KOPT-K1 (cell line): ENCODE data around the gene PCDHGB3.
"Not testable (repeated sequence)": the region's sequence is repeated elsewhere in the genome, so short reads cannot be mapped to it uniquely, and the experiment has no call there.

ENCODE experiments used
- H3K27ac ChIP-seq: fragments of 200-600 bp; sonication (generic); 2 replicates; pipeline ENCODE4 v1.5.1; 2016; ENCODE audit warnings: antibody characterized with exemption, mild to moderate bottlenecking, low read depth, low read length; ENCODE audit not compliant: poor library complexity, severe bottlenecking
- H3K36me3 ChIP-seq: fragments of 200-600 bp; sonication (generic); 2 replicates; pipeline ENCODE4 v1.5.1; 2017; ENCODE audit warnings: antibody characterized with exemption, mild to moderate bottlenecking, low read length, moderate library complexity; ENCODE audit not compliant: insufficient read depth
- H3K9me3 ChIP-seq: fragments of 200-600 bp; sonication (generic); 2 replicates; pipeline ENCODE4 v1.5.1; 2017; ENCODE audit warnings: antibody characterized with exemption, low read length, mild to moderate bottlenecking; ENCODE audit not compliant: insufficient read depth, poor library complexity, severe bottlenecking

PCDHGB3 gene

DNA sequence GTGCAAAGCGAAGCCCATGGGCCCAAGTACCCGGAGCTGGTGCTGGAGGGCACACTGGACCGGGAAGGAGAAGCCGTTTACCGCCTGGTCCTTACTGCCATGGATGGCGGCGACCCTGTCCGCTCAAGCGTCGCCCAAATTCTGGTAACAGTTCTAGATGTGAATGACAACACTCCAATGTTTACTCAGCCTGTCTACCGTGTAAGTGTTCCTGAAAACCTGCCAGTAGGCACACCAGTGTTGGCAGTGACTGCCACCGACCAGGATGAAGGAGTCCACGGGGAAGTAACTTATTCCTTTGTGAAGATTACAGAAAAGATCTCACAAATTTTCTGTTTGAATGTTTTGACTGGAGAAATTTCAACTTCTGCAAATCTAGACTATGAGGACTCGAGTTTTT is 4.6 kb downstream of the PCDHGB3 start:
- peaks cover 36% of the 10 kb centered on the region for H3K9me3 ChIP-seq
- H3K36me3 ChIP-seq, result no peaks in the 10 kb centered on the region
- H3K27ac ChIP-seq, result no peak overlapping the region

DNA sequence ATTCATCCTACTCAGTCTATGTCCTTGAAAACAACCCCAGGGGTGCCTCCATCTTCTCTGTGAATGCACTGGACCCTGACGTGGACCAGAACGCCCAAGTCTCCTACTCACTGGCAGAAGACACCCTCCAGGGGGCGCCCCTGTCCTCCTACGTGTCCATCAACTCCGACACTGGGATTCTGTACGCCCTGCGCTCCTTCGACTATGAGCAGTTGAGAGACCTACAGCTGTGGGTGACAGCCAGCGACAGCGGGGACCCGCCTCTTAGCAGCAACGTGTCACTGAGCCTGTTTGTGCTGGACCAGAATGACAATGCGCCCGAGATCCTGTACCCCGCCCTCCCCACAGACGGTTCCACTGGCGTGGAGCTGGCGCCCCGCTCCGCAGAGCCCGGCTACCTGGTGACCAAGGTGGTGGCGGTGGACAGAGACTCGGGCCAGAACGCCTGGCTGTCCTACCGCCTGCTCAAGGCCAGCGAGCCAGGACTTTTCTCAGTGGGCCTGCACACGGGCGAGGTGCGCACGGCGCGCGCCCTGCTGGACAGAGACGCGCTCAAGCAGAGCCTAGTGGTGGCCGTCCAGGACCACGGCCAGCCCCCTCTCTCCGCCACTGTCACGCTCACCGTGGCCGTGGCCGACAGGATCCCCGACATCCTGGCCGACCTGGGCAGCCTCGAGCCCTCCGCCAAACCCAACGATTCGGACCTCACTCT is 5.6 kb downstream of the PCDHGB3 start:
- not testable (repeated sequence) for H3K36me3 ChIP-seq, H3K27ac ChIP-seq
- peaks cover 30% of the 10 kb centered on the region for H3K9me3 ChIP-seq

DNA sequence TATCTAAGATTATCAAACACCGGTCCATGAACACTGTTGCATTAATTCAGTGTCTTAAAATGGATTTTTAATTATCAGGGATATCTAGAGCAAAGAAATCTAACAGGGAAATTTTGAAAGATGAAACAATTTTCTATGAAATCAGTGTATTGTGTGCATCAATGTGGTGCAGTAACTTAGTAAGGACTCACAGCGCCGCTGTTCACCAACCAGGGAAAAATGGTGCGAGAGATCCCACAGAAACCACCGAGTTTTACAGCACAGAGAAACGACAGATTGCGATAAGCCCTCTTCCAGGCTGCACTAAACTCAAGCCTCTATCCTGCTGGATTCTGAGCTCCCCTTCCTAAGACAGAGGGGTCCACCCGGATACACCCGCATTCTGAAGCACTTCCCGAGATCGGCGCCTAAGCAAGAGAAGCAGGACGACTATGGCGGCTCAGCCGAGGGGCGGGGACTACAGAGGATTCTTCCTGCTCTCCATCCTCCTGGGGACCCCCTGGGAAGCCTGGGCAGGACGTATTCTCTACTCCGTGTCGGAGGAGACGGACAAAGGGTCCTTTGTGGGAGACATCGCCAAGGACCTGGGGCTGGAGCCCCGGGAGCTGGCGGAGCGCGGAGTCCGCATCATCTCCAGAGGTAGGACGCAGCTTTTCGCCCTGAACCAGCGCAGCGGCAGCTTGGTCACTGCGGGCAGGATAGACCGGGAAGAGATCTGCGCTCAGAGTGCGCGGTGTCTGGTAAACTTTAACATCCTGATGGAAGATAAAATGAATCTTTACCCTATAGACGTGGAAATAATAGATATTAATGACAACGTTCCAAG is 12.6 kb downstream of the PCDHGB3 start, which contains the start of gene PCDHGA7:
PCDHGA7 (plus strand) TSS at position 274 of the 826 bp plus-strand sequence; CDS start at position 432, 158 bp downstream.
- peaks cover 29% of the 10 kb centered on the region for H3K9me3 ChIP-seq
- H3K27ac ChIP-seq, result no peak within 1 kb of the TSS

DNA sequence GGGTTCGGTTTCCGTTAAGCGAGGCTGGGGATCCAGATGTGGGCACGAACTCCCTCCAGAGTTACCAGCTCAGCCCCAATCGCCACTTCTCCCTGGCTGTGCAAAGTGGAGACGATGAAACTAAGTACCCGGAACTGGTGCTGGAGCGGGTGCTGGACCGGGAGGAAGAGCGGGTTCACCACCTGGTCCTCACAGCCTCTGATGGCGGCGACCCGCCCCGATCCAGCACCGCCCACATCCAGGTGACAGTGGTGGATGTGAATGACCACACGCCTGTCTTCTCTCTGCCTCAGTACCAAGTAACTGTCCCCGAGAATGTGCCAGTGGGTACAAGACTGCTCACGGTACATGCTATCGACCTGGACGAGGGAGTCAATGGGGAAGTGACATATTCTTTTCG is 13.3 kb downstream of the PCDHGB3 start:
- peaks cover 29% of the 10 kb centered on the region for H3K9me3 ChIP-seq
- no peak overlapping the region for H3K27ac ChIP-seq
- H3K36me3 ChIP-seq, result no peaks in the 10 kb centered on the region

More for the DNA sequence above, 12.6 kb downstream of the PCDHGB3 start, which contains the start of gene PCDHGA7:
- no peaks in the 10 kb centered on the region for H3K36me3 ChIP-seq

DNA sequence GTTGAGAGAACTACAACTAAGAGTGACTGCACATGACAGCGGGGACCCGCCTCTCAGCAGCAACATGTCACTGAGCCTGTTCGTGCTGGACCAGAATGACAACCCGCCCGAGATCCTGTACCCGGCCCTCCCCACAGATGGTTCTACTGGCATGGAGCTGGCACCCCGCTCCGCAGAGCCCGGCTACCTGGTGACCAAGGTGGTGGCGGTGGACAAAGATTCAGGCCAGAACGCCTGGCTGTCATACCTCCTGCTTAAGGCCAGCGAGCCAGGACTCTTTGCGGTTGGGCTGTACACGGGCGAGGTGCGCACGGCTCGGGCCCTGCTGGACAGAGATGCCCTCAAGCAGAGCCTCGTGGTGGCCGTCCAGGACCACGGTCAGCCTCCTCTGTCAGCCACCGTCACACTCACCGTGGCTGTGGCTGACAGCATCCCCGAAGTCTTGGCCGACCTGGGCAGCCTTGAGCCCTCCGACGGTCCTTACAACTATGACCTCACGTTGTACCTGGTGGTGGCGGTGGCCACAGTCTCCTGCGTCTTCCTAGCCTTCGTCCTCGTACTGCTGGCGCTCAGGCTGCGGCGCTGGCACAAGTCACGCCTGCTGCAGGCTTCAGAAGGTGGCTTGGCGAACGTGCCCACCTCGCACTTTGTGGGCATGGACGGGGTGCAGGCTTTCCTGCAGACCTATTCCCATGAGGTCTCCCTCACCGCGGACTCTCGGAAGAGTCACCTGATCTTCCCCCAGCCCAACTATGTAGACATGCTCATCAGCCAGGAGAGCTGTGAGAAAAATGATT is 14.6 kb downstream of the PCDHGB3 start:
- Histone ChIP-seq H3K9me3 (peaks cover 29% of the 10 kb centered on the region), H3K36me3 (no peaks in the 10 kb centered on the region), H3K27ac (no peak overlapping the region)

DNA sequence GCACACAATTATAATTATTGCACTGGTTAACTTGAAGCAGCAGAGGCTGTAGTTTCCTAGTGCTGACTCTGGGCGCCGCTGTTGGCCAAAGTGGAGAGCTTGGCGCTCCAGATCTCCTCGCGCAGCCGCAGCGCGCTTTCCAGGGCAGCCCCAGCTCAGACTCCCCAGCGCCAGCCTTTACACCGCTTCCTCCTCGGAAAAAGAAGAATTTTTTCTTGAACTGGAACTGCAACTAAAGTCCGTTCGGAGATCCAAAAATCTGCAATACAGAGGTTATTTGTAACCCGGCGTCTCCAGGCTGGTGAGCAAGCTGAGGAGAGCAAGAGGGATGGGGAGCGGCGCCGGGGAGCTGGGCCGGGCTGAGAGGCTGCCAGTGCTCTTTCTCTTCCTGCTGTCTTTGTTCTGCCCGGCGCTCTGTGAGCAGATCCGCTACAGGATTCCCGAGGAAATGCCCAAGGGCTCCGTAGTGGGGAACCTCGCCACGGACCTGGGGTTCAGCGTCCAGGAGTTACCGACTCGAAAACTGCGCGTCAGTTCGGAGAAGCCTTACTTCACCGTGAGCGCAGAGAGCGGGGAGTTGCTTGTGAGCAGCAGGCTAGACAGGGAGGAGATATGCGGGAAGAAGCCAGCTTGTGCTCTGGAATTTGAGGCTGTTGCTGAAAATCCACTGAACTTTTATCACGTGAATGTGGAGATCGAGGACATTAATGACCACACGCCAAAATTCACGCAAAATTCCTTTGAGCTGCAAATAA is 17.7 kb downstream of the PCDHGB3 start, which contains the start of gene PCDHGB4:
PCDHGB4 (plus strand) TSS at position 142 of the 755 bp plus-strand sequence; CDS start at position 329, 187 bp downstream.
- H3K27ac ChIP-seq, H3K36me3 ChIP-seq: not testable (repeated sequence)
- H3K9me3 ChIP-seq, result peaks cover 23% of the 10 kb centered on the region

DNA sequence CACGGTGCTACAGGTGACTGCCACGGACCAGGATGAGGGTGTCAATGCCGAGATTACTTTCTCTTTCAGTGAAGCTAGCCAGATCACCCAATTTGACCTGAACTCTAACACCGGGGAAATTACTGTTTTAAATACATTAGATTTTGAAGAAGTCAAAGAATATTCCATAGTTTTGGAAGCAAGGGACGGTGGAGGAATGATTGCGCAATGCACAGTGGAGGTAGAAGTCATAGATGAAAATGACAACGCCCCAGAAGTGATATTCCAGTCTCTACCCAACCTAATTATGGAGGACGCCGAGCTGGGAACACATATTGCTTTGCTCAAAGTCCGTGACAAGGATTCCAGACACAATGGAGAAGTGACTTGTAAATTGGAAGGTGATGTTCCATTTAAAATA is 18.6 kb downstream of the PCDHGB3 start:
- H3K27ac ChIP-seq, result no peak overlapping the region
- H3K36me3 ChIP-seq, result no peaks in the 10 kb centered on the region
- H3K9me3 ChIP-seq, result peaks cover 16% of the 10 kb centered on the region

DNA sequence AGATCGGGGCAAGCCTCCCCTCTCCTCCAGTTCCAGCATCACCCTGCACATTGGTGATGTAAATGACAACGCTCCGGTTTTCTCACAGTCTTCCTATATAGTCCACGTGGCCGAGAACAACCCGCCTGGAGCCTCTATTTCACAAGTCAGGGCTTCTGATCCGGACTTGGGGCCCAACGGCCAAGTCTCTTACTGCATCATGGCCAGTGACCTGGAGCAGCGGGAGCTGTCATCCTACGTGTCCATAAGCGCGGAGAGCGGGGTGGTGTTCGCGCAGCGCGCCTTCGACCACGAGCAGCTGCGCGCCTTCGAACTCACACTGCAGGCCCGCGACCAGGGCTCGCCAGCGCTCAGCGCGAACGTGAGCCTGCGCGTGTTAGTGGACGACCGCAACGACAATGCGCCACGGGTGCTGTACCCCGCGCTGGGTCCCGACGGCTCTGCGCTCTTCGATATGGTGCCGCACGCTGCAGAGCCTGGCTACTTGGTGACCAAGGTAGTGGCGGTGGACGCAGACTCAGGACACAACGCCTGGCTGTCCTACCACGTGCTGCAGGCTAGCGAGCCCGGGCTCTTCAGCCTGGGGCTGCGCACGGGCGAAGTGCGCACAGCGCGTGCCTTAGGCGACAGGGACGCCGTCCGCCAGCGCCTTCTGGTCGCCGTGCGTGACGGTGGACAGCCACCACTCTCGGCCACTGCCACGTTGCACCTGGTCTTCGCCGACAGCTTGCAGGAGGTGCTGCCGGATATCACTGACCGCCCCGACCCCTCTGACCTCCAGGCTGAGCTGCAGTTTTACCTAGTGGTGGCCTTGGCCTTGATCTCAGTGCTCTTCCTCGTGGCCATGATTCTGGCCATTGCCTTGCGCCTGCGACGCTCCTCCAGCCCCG is 19.4 kb downstream of the PCDHGB3 start:
- H3K27ac ChIP-seq, result no peak overlapping the region
- peaks cover 9% of the 10 kb centered on the region for H3K9me3 ChIP-seq
- no peaks in the 10 kb centered on the region for H3K36me3 ChIP-seq

DNA sequence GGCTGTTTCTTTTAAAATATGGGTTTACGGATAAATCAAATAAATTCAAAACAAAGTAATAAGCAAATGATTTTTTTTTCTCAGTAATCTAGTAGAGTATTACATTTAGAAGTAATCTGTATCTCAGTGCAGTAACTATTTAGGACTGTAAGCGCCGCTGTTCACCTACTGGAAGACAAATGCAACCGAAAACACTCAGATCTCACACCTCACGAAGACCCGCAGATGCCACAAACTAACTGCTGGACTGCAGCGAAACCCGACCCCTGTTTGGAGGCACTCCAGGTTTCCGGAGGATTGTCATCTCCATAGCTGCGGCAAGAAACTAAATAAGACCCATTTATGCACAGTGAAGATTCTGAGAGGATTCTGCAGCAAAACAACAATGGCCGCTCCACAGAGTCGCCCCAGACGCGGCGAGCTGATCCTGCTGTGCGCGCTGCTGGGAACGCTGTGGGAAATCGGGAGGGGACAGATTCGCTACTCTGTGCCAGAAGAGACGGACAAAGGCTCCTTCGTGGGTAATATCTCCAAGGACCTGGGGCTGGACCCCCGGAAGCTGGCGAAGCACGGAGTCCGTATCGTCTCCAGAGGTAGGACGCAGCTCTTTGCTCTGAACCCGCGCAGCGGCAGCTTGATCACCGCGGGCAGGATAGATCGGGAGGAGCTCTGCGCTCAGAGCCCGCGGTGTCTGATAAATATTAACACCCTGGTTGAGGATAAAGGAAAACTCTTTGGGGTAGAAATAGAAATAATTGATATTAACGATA is 22.6 kb downstream of the PCDHGB3 start, which contains the start of gene PCDHGA8:
PCDHGA8 (plus strand) TSS at position 205 of the 770 bp plus-strand sequence; CDS start at position 386, 181 bp downstream.
- Histone ChIP-seq H3K36me3 (no peaks in the 10 kb centered on the region), H3K9me3 (no peaks in the 10 kb centered on the region), H3K27ac (no peak within 1 kb of the TSS)

DNA sequence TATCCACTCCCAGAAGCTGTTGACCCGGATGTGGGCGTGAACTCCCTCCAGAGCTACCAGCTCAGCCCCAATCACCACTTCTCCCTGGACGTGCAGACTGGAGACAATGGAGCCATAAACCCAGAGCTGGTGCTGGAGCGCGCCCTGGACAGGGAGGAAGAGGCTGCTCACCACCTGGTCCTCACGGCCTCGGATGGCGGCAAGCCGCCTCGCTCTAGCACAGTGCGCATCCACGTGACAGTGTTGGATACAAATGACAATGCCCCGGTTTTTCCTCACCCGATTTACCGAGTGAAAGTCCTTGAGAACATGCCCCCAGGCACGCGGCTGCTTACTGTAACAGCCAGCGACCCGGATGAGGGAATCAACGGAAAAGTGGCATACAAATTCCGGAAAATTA is 23.2 kb downstream of the PCDHGB3 start:
- Histone ChIP-seq H3K9me3 (no peaks in the 10 kb centered on the region), H3K27ac (no peak overlapping the region)

DNA sequence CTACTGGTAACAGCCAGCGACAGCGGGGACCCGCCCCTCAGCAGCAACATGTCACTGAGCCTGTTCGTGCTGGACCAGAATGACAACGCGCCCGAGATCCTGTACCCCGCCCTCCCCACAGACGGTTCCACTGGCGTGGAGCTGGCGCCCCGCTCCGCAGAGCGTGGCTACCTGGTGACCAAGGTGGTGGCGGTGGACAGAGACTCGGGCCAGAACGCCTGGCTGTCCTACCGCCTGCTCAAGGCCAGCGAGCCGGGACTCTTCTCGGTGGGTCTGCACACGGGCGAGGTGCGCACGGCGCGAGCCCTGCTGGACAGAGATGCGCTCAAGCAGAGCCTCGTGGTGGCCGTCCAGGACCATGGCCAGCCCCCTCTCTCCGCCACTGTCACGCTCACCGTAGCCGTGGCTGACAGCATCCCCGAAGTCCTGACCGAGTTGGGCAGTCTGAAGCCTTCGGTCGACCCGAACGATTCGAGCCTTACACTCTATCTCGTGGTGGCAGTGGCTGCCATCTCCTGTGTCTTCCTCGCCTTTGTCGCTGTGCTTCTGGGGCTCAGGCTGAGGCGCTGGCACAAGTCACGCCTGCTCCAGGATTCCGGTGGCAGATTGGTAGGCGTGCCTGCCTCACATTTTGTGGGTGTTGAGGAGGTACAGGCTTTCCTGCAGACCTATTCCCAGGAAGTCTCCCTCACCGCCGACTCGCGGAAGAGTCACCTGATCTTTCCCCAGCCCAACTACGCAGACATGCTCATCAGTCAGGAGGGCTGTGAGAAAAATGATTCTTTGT is 24.6 kb downstream of the PCDHGB3 start:
- not testable (repeated sequence) for H3K36me3 ChIP-seq, H3K27ac ChIP-seq, H3K9me3 ChIP-seq

More for the DNA sequence above, 23.2 kb downstream of the PCDHGB3 start:
- H3K36me3 ChIP-seq, result no peaks in the 10 kb centered on the region

DNA sequence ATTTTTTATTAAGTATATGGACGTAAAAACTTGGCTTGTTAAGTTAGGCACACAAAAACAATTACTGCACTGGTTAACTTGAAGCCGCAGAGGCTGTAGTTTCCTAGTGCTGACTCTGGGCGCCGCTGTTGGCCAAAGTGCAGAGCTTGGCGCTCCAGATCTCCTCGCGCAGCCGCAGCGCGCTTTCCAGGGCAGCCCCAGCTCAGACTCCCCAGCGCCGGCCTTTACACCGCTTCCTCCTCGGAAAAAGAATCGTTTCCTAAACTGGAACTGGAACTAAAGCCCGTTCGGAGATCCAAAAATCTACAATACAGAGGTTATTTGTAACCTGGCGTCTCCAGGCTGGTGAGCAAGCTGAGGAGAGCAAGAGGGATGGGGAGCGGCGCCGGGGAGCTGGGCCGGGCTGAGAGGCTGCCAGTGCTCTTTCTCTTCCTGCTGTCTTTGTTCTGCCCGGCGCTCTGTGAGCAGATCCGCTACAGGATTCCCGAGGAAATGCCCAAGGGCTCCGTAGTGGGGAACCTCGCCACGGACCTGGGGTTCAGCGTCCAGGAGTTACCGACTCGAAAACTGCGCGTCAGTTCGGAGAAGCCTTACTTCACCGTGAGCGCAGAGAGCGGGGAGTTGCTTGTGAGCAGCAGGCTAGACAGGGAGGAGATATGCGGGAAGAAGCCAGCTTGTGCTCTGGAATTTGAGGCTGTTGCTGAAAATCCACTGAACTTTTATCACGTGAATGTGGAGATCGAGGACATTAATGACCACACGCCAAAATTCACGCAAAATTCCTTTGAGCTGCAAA is 27.9 kb downstream of the PCDHGB3 start, which contains the start of gene PCDHGB5:
PCDHGB5 (plus strand) TSS at position 192 of the 796 bp plus-strand sequence; CDS start at position 373, 181 bp downstream.
- not testable (repeated sequence) for H3K36me3 ChIP-seq, H3K9me3 ChIP-seq, H3K27ac ChIP-seq
